H1 (cell line): ENCODE data around the gene TAS2R16. TPM values are rescaled to one million over a fixed set of nuclear protein-coding genes. Genes with fewer than 3 reads are reported as not detected.

Experiments
- CHD1 ChIP-seq: IDR thresholded peaks from 2 replicates; pipeline ENCODE4 v1.6.1; 2012; ENCODE audit warnings: low read depth, low read length, improper control_type of control experiment
- CHD7 ChIP-seq: fragments of 300-600 bp; sonication (generic); IDR thresholded peaks from 2 replicates; pipeline ENCODE4 v1.7.1; 2012; ENCODE audit warnings: low read length, moderate library complexity, mild to moderate bottlenecking, inconsistent platforms; ENCODE audit not compliant: insufficient replicate concordance
- KDM4A ChIP-seq: IDR thresholded peaks from one replicate; pipeline ENCODE4 v1.7.1; 2012; ENCODE audit warnings: low read depth, mild to moderate bottlenecking, moderate library complexity, low read length, inconsistent platforms; ENCODE audit not compliant: severe bottlenecking
- POU5F1 ChIP-seq: IDR thresholded peaks from 2 replicates; pipeline ENCODE4 v1.6.1; 2011; ENCODE audit warnings: low read depth, mild to moderate bottlenecking, low read length, moderate library complexity
- RXRA ChIP-seq: IDR thresholded peaks from 2 replicates; pipeline ENCODE4 v1.6.1; 2011; ENCODE audit warnings: low read depth, mild to moderate bottlenecking, low read length, moderate library complexity; ENCODE audit not compliant: insufficient read depth
- USF2 ChIP-seq: IDR thresholded peaks from 2 replicates; pipeline ENCODE4 v1.6.1; 2011; ENCODE audit warnings: low read length, improper control_type of control experiment
- polyA plus RNA-seq, 7 experiments: library from polyadenylated mRNA; depleted of rRNA in 3 of 7; stranded (reverse) in 5 of 7; unstranded in 2 of 7; fragments of >200 nt in 5 of 7; fragments of 200-250 nt in 2 of 7; gene quantifications; 1 replicate in 5 of 7; 2 replicates in 1 of 7; 4 replicates in 1 of 7; pipeline versions ENCODE4 v1.2.1 to v1.2.3, GENCODE V29; 2011 to 2013; ENCODE audit warnings: missing spikeins in 2 of 7, mixed read lengths in 2 of 7
- total RNA-seq: library from RNA; stranded (reverse); fragmentation: NEBNext Ultra II Directional; extraction: Animal tissue kit (Norgen Biotek cat#: 25700); gene quantifications from 2 replicates; pipeline ENCODE4 v1.2.1, GENCODE V29; 2021

The TAS2R16 gene
- total and polyA plus RNA-seq, 2 of the 8 experiments (the other 6 are each of a cell fraction or from before 2014, with no cell fraction given): not detected

GRCh38 chr7:123026251-123026650, 30.8 kb upstream of the TAS2R16 start (continued):
- TF ChIP-seq CHD7 (no peak), USF2 (no peak), KDM4A (no peak), CHD1 (no peak), POU5F1 (no peak), RXRA (no peak)
